Limb (tissue), 2 donors: ENCODE measurements around the gene RNU1-2.
"Not testable (repeated sequence)": the region's sequence is repeated elsewhere in the genome, so short reads cannot be mapped to it uniquely, and the experiment has no call there.

ENCODE experiments used
- DNase-seq, 2 donors: peaks; one replicate each; pipeline ENCODE4 v3.0.0-alpha.2; 2016; ENCODE audit errors: extremely low spot score in 2 of 2

The RNU1-2 gene

GRCh38 chr1:16895598-16896315 is at the start of gene RNU1-2:
Gene RNU1-2, plus strand, starts transcription at chr1:16895980.
- peak; percentile 92 to 94 for DNase-seq

GRCh38 chr1:16856201-16856600 is 39.6 kb upstream of the RNU1-2 start:
- not testable (repeated sequence) for DNase-seq

GRCh38 chr1:16859167-16860041 is 36.4 kb upstream of the RNU1-2 start:
- DNase-seq: not testable (repeated sequence)

GRCh38 chr1:16860048-16860447 is 35.7 kb upstream of the RNU1-2 start:
- not testable (repeated sequence) for DNase-seq

GRCh38 chr1:16861832-16862245 is 33.9 kb upstream of the RNU1-2 start:
- DNase-seq: not testable (repeated sequence)

GRCh38 chr1:16862415-16862814 is 33.4 kb upstream of the RNU1-2 start:
- DNase-seq: not testable (repeated sequence)

GRCh38 chr1:16863024-16863423 is 32.8 kb upstream of the RNU1-2 start:
- not testable (repeated sequence) for DNase-seq

GRCh38 chr1:16866926-16867707 is 28.7 kb upstream of the RNU1-2 start:
- not testable (repeated sequence) for DNase-seq

GRCh38 chr1:16868787-16869186 is 27.0 kb upstream of the RNU1-2 start:
- DNase-seq: not testable (repeated sequence)

GRCh38 chr1:16869996-16870395 is 25.8 kb upstream of the RNU1-2 start:
- not testable (repeated sequence) for DNase-seq

GRCh38 chr1:16871171-16871570 is 24.6 kb upstream of the RNU1-2 start:
- DNase-seq: not testable (repeated sequence)

- peak in 1 of 2 donors; percentile 84 for DNase-seq
Measured at GRCh38 chr1:16872152-16873075, 23.4 kb upstream of the RNU1-2 start.

GRCh38 chr1:16873076-16873879 is 22.5 kb upstream of the RNU1-2 start:
- DNase-seq: peak in 1 of 2 donors; percentile 83

GRCh38 chr1:16874968-16875765 is 20.6 kb upstream of the RNU1-2 start:
- not testable (repeated sequence) for DNase-seq

GRCh38 chr1:16881742-16882141 is 14.0 kb upstream of the RNU1-2 start:
- DNase-seq: not testable (repeated sequence)

- DNase-seq: no peak
Measured at GRCh38 chr1:16882986-16883385, 12.8 kb upstream of the RNU1-2 start.

GRCh38 chr1:16884487-16884886 is 11.3 kb upstream of the RNU1-2 start:
- not testable (repeated sequence) for DNase-seq

GRCh38 chr1:16886860-16887605 is 8.7 kb upstream of the RNU1-2 start:
- DNase-seq: no peak
